SK-N-SH (cell line): ENCODE measurements around the gene PKP4. TPM values are rescaled to one million over a fixed set of nuclear protein-coding genes. Genes with fewer than 3 reads are reported as not detected.

Source experiments
- CTCF ChIA-PET: fragments of 300-600, 350-600 bp; formaldehyde crosslinking; extraction: SDS; loops from one replicate; lab custom pipeline; 2021; lab: Yijun Ruan, JAX
- POLR2A ChIA-PET: fragments of 350-600 bp; sonication (Branson Sonifier 250); formaldehyde crosslinking; extraction: SDS; loops from one replicate; lab custom pipeline; 2020; ENCODE audit warnings: antibody characterized with exemption, inconsistent platforms; lab: Yijun Ruan, JAX
- DNase-seq: peaks from one replicate; pipeline ENCODE4 v3.0.0; 2012
- H2AFZ ChIP-seq: fragments of 200-600 bp; sonication (generic); 2 replicates; pipeline ENCODE4 v1.8.1; 2016; ENCODE audit warnings: antibody characterized with exemption, mild to moderate bottlenecking, low read depth
- H3F3A ChIP-seq: fragments of 200-600 bp; sonication (generic); replicated peaks from 2 replicates; pipeline ENCODE3; 2016; ENCODE audit warnings: antibody characterized with exemption, mild to moderate bottlenecking; ENCODE audit not compliant: insufficient read depth
- H3K27ac ChIP-seq, 2 experiments: fragments of 200-500 bp in 1 of 2; fragments of 200-600 bp in 1 of 2; sonication (Bioruptor generic) in 1 of 2; sonication (generic), shearing (Covaris generic) in 1 of 2; 2 replicates each; pipeline versions ENCODE4 v1.5.1 to v1.6.1; 2014 to 2016; ENCODE audit warnings: low read depth in 2 of 2, inconsistent platforms in 1 of 2, low read length in 1 of 2, mild to moderate bottlenecking in 1 of 2, mixed read lengths in 1 of 2
- H3K27me3 ChIP-seq: fragments of 200-600 bp; sonication (generic), shearing (Covaris generic); 2 replicates; pipeline ENCODE4 v1.6.1; 2016; ENCODE audit warnings: mixed run types; ENCODE audit not compliant: insufficient read depth
- H3K36me3 ChIP-seq, 2 experiments: fragments of 200-500 bp in 1 of 2; fragments of 200-600 bp in 1 of 2; sonication (Bioruptor generic) in 1 of 2; sonication (generic) in 1 of 2; replicated peaks in 1 of 2; 2 replicates each; pipeline versions ENCODE3 to v1.5.1; 2014 to 2016; ENCODE audit warnings: low read length in 1 of 2, mild to moderate bottlenecking in 1 of 2; ENCODE audit not compliant: insufficient read depth in 2 of 2, control insufficient read depth in 1 of 2
- H3K4me1 ChIP-seq, 2 experiments: fragments of 200-500 bp in 1 of 2; fragments of 200-600 bp in 1 of 2; sonication (Bioruptor generic) in 1 of 2; sonication (generic), shearing (Covaris generic) in 1 of 2; 2 replicates each; pipeline versions ENCODE4 v1.5.1 to v1.6.1; 2014 to 2016; ENCODE audit warnings: low read depth in 1 of 2, low read length in 1 of 2, mixed run types in 1 of 2; ENCODE audit not compliant: insufficient read depth in 2 of 2, control insufficient read depth in 1 of 2
- H3K4me2 ChIP-seq: fragments of 200-600 bp; sonication (generic), shearing (Covaris generic); 2 replicates; pipeline ENCODE4 v1.6.1; 2017; ENCODE audit warnings: mixed run types
- H3K4me3 ChIP-seq, 2 experiments: fragments of 200-500 bp in 1 of 2; fragments of 200-600 bp in 1 of 2; sonication (Bioruptor generic) in 1 of 2; sonication (generic), shearing (Covaris generic) in 1 of 2; 2 replicates each; pipeline versions ENCODE4 v1.5.1 to v1.8.1; 2014 to 2016; ENCODE audit warnings: low read depth in 2 of 2, inconsistent platforms in 1 of 2, low read length in 1 of 2, mild to moderate bottlenecking in 1 of 2, mixed read lengths in 1 of 2, moderate library complexity in 1 of 2
- H3K79me2 ChIP-seq: fragments of 200-600 bp; sonication (generic); 2 replicates; pipeline ENCODE4 v1.8.1; 2017; ENCODE audit warnings: mild to moderate bottlenecking; ENCODE audit not compliant: insufficient read depth
- H3K9ac ChIP-seq: fragments of 200-600 bp; sonication (generic); 2 replicates; pipeline ENCODE4 v1.6.1; 2017; ENCODE audit warnings: mixed run types
- H3K9me2 ChIP-seq: fragments of 200-600 bp; sonication (generic); 2 replicates; pipeline ENCODE4 v1.6.1; 2017; ENCODE audit warnings: mixed run types
- H3K9me3 ChIP-seq: fragments of 200-600 bp; sonication (generic); 2 replicates; pipeline ENCODE4 v1.6.1; 2017; ENCODE audit warnings: mixed run types, mild to moderate bottlenecking, moderate library complexity
- H4K20me1 ChIP-seq: fragments of 200-600 bp; sonication (generic); 2 replicates; pipeline ENCODE4 v1.6.1; 2017; ENCODE audit warnings: mild to moderate bottlenecking, mixed run types; ENCODE audit not compliant: insufficient read depth
- EP300 ChIP-seq, 2 experiments: IDR thresholded peaks; 2 replicates each; pipeline versions ENCODE4 v1.4.0 to v1.6.1; 2012; ENCODE audit warnings: borderline replicate concordance in 1 of 2, low read depth in 1 of 2, low read length in 1 of 2
- FOSL2 ChIP-seq: IDR thresholded peaks from 2 replicates; pipeline ENCODE4 v1.4.0; 2012; ENCODE audit warnings: low read depth, mild to moderate bottlenecking, moderate library complexity, borderline replicate concordance
- GABPA ChIP-seq: IDR thresholded peaks from 2 replicates; pipeline ENCODE4 v1.4.0; 2012; ENCODE audit warnings: low read depth, mild to moderate bottlenecking
- MAX ChIP-seq: IDR thresholded peaks from 2 replicates; pipeline ENCODE4 v1.4.0; 2012; ENCODE audit warnings: low read depth
- MXI1 ChIP-seq: IDR thresholded peaks from 2 replicates; pipeline ENCODE4 v1.6.1; 2012; ENCODE audit warnings: mild to moderate bottlenecking, low read depth, low read length, improper control_type of control experiment
- PBX3 ChIP-seq: IDR thresholded peaks from 2 replicates; pipeline ENCODE4; 2012
- POLR2AphosphoS5 ChIP-seq: IDR thresholded peaks from 2 replicates; pipeline ENCODE4 v1.6.1; 2012; ENCODE audit warnings: low read depth, low read length
- RAD21 ChIP-seq: IDR thresholded peaks from 2 replicates; pipeline ENCODE4 v1.6.1; 2012; ENCODE audit warnings: mild to moderate bottlenecking, low read length
- RFX5 ChIP-seq: IDR thresholded peaks from 2 replicates; pipeline ENCODE4 v1.6.1; 2012; ENCODE audit warnings: mild to moderate bottlenecking, improper control_type of control experiment, low read length
- RXRA ChIP-seq: IDR thresholded peaks from 2 replicates; pipeline ENCODE4 v1.4.0; 2012; ENCODE audit warnings: low read depth, mild to moderate bottlenecking, borderline replicate concordance
- SIN3A ChIP-seq: IDR thresholded peaks from 2 replicates; pipeline ENCODE4 v1.6.1; 2012; ENCODE audit warnings: low read depth, mild to moderate bottlenecking, low read length, moderate library complexity, borderline replicate concordance
- TAF1 ChIP-seq: IDR thresholded peaks from 2 replicates; pipeline ENCODE4 v1.6.1; 2012; ENCODE audit warnings: low read depth, mild to moderate bottlenecking, low read length, moderate library complexity, borderline replicate concordance
- USF1 ChIP-seq: IDR thresholded peaks from 2 replicates; pipeline ENCODE4 v1.4.0; 2012; ENCODE audit warnings: low read depth, borderline replicate concordance
- YY1 ChIP-seq: IDR thresholded peaks from 2 replicates; pipeline ENCODE4 v1.4.0; 2012; ENCODE audit warnings: low read depth, mild to moderate bottlenecking
- ZBTB33 ChIP-seq: IDR thresholded peaks from 2 replicates; pipeline ENCODE4 v1.4.0; 2012; ENCODE audit warnings: low read depth, borderline replicate concordance
- polyA plus RNA-seq, 3 experiments: library from polyadenylated mRNA; depleted of rRNA; stranded (reverse); fragments of >200 nt; gene quantifications; 2 replicates each; pipeline ENCODE4 v1.2.3, GENCODE V29; 2012
- TF ChIP-seq, protein P1 (sequence below): IDR thresholded peaks from 2 replicates; pipeline ENCODE4 v1.6.1; 2012; ENCODE audit warnings: mild to moderate bottlenecking, low read depth, low read length, moderate library complexity
- TF ChIP-seq, protein P2 (sequence below): fragments of 200-600 bp; sonication (generic); IDR thresholded peaks from 2 replicates; pipeline ENCODE4 v1.6.1; 2017; ENCODE audit warnings: antibody characterized with exemption, mild to moderate bottlenecking, moderate library complexity

The PKP4 gene
- polyA plus RNA-seq, 1 of the 3 experiments (the other 2 are of a cell fraction), result 10.9 TPM

DNA sequence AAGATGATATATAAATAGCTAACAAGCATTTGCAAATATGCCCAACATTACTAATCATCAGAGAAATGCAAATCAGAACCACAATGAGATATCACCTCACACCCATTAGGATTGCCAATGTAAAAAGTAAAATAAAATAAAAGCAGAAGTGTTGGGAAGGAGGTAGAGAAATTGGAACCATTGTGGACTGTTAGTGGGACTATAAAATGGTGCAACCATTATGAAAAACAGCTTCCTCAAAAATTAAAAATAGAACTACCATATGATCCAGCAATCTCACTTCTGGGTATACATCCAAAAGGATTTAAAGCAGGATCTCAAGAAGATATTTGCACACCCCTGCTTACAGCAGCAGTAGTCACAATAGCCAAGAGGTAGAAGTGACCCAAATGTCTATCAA lies 238.6 kb downstream of the PKP4 start:
- no peak overlapping the region for H2AFZ ChIP-seq
- POLR2A ChIA-PET, result no interaction called here
- CTCF ChIA-PET, result no interaction called here

More for the DNA sequence above, 238.6 kb downstream of the PKP4 start:
- H3K36me3 ChIP-seq, result no peaks in the 10 kb centered on the region
- no peaks in the 10 kb centered on the region for H3K9me2 ChIP-seq
- no peak overlapping the region for H3K27ac ChIP-seq
- H3K4me1 ChIP-seq, result no peaks in the 10 kb centered on the region
- no peaks in the 10 kb centered on the region for H3K79me2 ChIP-seq
- H4K20me1 ChIP-seq, result no peaks in the 10 kb centered on the region
- H3K4me3 ChIP-seq, result no peak overlapping the region
- no peak overlapping the region for H3K4me2 ChIP-seq
- H3K9ac ChIP-seq, result no peak overlapping the region
- H3K9me3 ChIP-seq, result no peaks in the 10 kb centered on the region
- H3K27me3 ChIP-seq, result no peaks in the 10 kb centered on the region
- no peak for DNase-seq
- TF ChIP-seq EP300 (IDR thresholded peaks at IDR 0.05; ENCODE audit: borderline replicate concordance in 1 of 2, low read depth in 1 of 2, low read length in 1 of 2), result no peak
- TF ChIP-seq MXI1, result no peak
- no peak for TF ChIP-seq TAF1
- TF ChIP-seq, protein P1, sequence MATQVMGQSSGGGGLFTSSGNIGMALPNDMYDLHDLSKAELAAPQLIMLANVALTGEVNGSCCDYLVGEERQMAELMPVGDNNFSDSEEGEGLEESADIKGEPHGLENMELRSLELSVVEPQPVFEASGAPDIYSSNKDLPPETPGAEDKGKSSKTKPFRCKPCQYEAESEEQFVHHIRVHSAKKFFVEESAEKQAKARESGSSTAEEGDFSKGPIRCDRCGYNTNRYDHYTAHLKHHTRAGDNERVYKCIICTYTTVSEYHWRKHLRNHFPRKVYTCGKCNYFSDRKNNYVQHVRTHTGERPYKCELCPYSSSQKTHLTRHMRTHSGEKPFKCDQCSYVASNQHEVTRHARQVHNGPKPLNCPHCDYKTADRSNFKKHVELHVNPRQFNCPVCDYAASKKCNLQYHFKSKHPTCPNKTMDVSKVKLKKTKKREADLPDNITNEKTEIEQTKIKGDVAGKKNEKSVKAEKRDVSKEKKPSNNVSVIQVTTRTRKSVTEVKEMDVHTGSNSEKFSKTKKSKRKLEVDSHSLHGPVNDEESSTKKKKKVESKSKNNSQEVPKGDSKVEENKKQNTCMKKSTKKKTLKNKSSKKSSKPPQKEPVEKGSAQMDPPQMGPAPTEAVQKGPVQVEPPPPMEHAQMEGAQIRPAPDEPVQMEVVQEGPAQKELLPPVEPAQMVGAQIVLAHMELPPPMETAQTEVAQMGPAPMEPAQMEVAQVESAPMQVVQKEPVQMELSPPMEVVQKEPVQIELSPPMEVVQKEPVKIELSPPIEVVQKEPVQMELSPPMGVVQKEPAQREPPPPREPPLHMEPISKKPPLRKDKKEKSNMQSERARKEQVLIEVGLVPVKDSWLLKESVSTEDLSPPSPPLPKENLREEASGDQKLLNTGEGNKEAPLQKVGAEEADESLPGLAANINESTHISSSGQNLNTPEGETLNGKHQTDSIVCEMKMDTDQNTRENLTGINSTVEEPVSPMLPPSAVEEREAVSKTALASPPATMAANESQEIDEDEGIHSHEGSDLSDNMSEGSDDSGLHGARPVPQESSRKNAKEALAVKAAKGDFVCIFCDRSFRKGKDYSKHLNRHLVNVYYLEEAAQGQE, result no peak
- no peak for TF ChIP-seq YY1
- no peak for TF ChIP-seq FOSL2
- TF ChIP-seq SIN3A, result no peak
- no peak for TF ChIP-seq PBX3
- TF ChIP-seq MAX, result no peak
- no peak for TF ChIP-seq POLR2AphosphoS5
- TF ChIP-seq USF1, result no peak
- TF ChIP-seq GABPA, result no peak
- TF ChIP-seq RFX5, result no peak
- TF ChIP-seq, protein P2, sequence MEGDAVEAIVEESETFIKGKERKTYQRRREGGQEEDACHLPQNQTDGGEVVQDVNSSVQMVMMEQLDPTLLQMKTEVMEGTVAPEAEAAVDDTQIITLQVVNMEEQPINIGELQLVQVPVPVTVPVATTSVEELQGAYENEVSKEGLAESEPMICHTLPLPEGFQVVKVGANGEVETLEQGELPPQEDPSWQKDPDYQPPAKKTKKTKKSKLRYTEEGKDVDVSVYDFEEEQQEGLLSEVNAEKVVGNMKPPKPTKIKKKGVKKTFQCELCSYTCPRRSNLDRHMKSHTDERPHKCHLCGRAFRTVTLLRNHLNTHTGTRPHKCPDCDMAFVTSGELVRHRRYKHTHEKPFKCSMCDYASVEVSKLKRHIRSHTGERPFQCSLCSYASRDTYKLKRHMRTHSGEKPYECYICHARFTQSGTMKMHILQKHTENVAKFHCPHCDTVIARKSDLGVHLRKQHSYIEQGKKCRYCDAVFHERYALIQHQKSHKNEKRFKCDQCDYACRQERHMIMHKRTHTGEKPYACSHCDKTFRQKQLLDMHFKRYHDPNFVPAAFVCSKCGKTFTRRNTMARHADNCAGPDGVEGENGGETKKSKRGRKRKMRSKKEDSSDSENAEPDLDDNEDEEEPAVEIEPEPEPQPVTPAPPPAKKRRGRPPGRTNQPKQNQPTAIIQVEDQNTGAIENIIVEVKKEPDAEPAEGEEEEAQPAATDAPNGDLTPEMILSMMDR, result no peak
- no peak for TF ChIP-seq RAD21
- TF ChIP-seq ZBTB33, result no peak
- no peak for TF ChIP-seq RXRA
- H3F3A ChIP-seq, result no peaks in the 10 kb centered on the region
